Activated CD4-positive, alpha-beta T cell treated with anti-CD3 and anti-CD28 coated beads, Interleukin-2, amount 50 U/mL, for 24 hours (primary cell): Measurements from ENCODE around the gene IGFLR1.
"Not testable (repeated sequence)": the region's sequence is repeated elsewhere in the genome, so short reads cannot be mapped to it uniquely, and the experiment has no call there.

Experiments
- DNase-seq, 2 donors: peaks; one replicate each; pipeline ENCODE4 v3.0.0-alpha.2; 2020; ENCODE audit warnings: low read depth in 1 of 2, low spot score in 1 of 2

Gene IGFLR1

DNA sequence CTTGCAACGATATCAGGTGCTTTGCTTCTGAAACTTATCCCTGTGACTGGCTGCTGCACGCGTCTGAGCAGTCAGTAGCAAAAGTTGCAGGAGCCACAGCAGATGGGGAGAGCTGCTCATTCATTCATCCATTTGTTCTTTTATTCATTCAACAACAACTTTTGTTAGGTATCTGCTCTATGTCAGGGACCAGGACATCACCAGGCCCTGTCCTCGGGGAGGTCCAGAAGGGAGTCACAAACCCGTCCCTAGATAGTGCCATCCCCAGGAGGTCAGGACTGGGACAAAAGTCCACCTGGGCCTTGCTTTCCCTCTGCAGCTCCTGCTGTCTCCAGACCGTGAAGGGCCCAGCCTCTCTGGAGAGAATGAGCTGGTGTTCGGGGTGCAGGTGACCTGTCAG, 35.7 kb upstream of the IGFLR1 start:
- DNase-seq, result no peak

DNA sequence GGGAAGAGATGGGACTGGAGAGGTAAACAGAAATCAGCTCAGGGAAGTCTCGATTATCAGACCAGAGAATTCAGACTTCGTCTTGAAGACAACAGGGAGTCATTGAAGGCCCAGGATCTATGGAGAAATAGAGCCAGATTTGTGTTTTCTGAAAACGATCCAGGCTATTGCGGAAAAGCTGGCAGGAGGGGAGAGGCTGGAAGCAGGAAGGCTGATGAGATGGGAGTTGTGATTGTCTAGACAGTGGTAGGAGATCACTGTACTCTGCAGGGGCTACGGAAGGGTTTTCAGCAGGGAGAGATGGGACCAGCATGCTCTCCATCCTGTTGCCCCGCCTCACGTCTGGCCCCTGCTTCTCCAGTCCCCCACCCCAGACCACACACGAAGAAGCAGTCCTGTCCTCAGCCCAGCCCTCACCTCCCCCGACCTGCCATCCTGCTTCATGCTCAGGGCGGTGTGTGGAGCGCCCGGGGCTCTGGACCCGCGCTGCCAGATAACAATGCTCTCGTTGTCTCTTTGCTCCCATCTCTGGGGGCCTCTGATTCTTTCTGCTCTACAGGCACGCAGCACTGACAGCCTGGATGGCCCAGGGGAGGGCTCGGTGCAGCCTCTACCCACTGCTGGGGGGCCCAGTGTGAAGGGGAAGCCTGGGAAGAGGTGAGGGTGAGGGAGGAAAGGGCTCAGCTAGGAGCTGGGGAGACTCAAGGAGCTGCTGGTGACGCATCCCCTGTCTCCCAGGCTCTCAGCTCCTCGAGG, 35.0 kb upstream of the IGFLR1 start:
- no peak for DNase-seq

DNA sequence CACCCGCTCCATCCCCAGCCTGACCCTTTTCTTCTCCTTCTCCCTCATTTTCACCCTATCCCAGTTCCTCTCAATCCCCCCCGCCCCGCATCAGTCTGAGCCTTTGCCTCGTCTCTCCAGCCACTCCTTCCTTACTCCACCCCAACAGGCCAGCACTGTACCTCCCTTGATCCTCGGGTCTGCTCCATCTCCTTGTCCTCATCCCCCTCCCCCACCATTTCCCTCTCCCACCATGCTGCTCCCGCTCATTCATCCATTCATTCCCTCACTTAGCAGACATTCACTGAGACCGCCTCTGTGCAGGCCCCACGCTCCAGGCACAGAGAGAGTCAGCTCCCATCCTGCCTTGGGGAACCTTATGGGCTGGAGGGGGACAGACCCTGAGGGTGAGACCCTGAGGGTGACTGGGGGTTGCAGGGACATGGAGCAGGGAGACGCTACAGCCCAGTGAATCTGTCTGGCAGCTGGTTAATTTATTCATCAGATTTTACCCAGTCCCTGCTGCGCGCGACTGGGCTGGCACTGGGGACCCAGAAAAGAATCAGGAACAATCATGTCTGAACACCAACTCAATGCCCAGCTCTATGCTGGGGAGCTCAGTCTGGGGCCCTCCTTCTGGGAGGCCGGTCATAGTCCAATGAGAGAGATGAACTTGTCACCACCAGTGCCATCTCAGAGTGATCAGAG, 34.0 kb upstream of the IGFLR1 start:
- DNase-seq, result no peak

DNA sequence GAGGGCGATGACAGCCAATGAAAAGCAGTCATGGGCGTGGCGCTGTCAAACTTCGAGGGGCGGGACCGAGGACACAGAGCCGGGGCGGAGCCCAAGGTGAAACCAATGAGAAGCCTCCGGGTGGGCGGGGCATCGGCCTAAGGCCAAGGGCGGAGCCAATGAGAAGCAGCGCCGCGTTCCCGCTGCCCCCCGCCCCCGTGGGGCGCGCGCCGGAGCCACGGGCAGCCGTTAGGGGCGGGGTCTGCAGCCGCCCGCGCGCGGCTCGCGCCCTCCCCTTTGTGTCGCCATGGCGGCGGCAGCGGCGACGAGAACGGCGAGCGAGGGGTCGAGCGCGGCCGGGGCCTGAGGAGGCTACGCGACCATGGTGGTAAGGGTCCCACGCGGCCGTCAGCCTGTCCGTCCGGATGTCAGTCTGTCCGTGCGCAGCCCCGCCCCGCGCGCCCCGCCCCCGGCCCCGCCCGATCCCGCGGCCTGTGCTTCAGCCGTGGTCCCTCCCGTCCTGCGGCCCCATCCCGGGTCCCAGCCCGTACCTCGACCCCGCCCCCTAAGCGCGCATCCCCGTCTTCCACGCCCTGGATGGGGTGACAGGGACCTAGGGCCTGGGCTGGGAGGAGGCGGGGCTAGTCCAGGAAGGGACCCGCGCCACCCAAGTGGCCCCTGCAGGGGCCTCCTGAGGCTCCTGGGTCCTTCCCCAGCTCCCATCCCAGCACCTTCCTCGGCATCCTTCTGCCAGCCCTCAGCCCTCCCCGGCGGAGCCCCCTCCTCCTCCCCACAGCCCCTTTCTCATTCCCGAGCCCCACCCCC, 33.2 kb upstream of the IGFLR1 start, which contains the start of gene ARHGAP33:
Gene ARHGAP33 (plus strand): TSS at position 267 of the 804 bp plus-strand sequence. CDS start 95 bp downstream, at position 362.
- DNase-seq, result peak; percentile 95 to 99

DNA sequence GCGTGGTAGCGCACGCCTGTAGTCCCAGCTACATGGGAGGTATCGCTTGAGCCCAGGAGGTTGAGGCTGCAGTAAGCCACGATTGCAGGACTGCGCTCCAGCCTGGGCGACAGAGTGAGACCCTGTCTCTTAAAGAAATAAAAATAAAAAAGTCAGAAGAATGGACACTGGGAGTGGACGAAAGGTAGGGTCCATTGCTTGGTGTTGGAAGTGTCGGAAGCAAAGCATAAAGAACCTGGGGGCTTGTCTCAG, 32.7 kb upstream of the IGFLR1 start:
- no peak for DNase-seq

DNA sequence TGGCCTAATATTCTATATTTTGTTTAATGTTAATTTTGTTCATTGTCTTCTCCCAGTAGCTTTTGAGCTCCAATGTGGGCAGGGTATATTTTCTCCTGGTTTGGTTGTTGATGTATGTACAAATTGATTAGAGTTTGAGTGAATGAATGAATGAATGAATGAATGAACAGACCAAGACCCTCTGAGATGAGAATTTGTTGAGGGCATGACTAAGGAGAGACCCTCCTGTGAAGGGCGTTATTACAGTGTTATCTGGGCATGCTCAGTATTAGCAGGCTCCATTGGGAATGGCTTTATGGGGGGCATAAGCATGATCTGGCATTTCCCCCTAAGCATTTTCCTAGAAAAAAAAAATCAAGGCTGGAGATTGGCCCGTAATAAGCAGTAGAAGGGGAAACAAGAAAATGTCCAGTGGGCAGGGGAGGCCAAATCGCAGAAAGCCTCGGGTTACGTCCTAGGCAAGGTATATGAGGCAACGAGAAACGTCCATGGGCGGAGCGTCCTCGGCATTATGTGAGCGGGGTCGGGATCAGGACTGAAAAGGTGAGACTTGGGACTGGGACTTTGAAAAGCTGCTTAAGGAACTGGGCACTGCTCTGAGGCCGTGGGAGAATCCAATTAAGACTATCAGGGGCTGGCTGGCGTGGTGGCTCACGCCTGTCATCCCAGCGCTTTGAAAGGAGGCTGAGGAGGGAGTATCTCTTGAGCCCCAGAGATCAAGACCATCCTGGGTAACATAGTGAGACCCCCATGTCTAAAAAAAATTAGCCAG, 32.2 kb upstream of the IGFLR1 start:
- DNase-seq, result no peak

DNA sequence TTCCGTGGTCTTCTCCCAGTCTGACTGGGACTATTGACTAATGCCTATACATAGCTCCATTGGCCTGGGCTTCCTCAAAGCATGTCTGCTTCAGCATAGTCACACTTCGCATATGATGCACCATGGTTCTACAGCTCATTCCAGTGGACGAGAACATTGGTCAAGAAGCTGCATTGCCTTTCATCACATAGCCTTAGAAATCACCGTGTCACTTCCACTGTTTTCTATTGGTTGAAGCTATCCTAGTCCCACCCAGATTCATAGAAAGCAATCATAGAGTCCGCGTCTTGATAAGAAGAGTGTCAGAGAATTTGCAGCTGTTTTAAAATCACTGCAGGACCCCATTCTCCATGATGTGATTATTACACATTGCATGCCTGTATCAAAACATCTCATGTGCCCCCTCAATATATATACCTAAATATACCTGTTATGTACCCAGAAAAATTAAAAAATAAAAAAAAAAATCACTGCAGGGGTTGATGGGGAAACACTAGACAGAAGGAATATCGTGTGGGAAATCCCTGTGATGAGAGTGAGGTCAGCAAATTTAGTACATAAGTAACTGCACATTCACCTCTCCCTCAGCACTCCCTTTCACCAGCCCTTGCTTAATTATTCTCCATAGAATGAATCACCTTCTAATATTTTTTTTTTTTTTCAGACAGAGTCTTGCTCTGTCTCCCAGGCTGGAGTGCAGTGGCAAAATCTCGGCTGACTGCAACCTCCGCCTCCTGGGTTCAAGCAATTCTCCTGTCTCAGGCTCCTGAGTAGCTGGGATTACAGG, 31.0 kb upstream of the IGFLR1 start:
- no peak for DNase-seq

DNA sequence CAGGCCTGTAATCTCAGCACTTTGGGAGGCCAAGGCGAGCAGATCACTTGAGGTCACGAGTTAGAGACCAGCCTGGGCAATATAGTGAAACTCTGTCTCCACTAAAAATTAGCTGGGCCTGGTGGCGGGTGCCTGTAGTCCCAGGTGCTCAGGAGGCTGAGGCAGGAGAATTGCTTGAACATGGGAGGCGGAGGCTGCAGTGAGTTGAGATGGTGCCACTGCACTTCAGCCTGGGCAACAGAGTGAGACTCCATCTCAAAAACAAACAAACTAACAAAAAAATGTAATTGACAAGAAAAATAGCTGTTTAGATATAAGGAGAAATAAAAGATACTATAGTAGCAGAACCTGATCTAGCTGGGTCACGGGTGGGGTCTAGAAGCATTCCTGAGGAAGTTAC, 30.1 kb upstream of the IGFLR1 start:
- DNase-seq, result not testable (repeated sequence)

DNA sequence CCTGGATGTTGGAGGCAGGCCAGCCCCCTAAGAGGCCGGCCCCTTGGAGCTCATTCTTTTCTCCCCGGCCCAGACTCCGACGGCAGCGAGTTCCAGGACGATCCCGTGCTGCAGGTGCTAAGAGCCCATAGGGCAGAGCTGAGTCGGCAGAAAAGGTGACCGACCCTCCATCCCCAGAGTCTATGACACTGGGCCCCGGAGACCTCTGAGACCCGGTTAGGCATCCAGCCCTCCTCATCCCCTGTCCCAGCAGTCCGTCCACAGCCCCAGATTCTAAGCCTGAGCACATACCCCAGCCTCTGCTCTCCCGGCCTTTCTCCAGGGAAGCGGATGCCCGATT, 25.8 kb upstream of the IGFLR1 start:
- DNase-seq, result no peak

DNA sequence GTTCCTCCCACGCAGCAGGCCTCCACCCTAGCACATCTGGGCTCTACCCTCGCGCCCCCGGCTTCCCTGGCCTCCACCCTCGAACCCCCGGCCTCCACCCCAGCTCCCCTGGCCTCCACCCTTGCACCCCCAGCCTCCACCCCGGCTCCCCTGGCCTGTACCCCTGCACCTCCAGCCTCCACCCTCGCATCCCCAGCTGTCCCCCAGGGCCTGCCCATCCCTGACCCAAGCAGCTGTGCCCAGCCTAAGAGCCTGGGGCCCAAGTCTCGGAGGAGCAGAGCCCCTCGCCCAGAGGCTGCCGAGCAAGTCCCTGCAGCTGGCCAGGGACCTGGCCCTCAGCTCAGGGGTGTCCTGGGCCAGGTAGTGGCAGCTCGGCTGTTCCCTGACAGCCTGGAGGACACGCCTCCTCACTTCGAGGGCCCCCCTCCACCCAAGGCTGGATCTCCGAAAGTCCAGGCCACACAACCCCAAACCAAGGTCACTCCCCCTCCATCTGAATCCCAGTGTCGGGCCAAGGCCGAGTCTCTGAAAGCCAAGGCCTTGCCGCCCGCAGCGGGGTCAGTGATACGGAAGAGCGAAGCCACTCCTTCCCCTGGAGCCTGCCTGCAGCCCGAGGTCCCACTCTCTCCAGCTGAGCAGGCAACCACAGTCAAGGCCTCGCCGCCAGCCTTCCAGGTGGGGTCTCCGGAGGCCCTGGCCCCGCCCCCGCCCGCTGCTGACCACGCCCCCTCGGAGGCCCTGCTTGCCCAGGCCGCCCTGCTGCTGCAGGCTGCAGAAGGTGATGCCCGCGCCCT, 25.2 kb upstream of the IGFLR1 start:
- no peak for DNase-seq

DNA sequence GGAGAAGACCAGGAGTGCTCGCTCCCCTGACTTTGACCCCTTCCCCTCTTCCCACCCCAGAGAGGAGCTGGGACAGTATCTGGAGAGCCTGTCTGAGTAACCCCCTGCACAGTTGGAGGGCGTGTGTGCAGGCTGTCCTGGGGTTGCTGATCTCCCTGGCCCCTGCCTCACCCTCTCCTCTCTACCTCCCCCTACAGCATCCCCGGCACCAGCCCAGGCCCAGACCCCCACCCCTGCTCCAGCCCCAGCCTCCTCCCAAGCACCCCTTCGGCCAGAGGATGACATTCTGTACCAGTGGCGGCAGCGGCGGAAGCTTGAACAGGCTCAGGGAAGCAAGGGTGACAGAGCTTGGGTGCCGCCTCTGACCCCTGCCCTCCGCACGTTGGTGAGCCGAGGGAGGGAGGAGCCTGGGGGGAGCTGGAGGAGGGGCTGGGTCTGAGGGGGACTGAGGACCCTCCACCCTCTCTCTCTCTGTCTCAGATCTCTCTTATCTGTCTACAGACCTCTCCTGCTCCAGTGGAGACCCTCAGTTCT, 24.4 kb upstream of the IGFLR1 start:
- no peak for DNase-seq

DNA sequence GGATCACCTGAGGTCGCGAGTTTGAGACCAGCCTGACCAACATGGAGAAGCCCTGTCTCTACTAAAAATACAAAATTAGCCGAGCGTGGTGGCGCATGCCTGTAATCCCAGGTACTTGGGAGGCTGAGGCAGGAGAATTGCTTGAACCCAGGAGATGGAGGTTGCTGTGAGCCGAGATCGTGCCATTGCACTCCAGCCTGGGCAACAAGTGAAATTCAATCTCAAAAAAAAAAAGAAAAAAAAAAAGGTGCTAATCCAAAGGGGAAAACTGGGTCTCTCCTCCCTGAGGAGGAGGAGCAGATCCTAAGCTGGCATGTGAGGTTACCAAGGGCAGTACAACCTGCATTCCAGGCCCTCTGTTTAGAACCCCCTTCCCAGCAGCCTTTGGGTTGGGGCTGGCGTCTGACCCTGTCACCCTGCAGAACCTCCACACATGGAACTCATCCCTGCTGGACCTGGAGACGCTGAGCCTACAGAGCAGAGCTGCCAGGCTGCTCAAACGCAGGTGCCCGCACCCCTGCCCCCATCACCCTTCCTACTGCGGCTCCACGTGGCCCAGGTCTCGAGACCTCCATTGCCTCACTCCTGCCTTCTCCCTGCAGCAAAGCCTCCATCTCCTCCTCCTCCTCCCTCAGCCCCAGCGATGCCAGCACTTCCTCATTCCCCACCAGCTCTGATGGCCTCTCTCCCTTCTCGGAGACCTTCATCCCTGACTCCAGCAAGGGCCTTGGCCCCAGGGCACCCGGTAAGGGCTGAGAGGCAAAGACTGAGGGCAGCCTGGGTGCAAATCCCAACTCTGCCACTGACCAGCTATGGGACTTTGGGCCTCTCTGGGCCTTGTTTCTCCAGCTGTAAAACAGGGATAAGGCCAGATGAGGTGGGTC, 22.4 kb upstream of the IGFLR1 start:
- no peak for DNase-seq

DNA sequence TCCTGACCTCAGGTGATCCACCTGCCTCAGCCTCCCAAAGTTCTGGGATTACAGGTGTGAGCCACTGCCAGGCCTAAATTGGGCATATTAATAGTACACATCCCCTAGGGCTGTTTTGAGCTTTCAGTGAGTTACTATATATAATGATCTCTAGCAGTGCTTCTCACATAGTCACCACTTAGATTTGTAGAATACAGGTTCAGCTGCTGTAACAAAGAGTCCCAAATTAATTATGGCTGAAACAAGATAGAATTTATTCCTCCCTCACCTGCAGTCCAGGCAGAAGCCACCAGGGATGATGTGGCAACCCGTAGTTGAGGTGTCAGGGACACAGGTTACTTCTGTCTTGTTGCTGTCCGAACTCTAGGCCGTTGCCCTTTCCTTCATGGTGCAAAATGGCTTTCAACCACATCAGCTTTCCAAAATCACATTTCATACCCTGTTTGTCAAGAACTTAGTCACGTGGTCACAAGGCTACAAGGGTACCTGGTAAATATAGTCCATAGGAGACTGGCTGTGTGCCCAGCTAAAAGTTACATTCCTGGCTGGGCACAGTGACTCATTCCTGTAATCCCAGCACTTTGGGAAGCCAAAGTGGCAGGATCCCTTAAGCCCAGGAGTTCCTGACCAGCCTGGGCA, 18.6 kb upstream of the IGFLR1 start:
- DNase-seq, result no peak

DNA sequence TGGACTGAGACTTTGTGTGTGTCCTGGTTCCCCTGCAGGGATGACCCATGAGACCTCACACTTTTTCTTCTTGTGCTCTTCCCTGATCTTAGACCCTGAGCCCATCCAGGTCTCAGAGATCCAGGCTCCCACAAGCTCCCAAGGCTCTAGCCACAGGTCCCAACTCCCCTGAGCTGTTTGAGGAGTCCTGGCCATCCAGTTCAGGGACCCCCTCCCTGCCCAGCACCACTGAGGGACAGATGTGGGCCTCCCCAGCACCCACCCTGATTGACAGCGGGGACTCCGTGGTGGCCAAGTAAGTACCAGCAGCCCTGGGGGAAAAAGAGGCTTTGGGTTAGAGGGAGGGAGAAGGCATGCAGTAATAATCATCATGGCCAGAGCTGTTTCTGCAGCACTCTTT, 17.4 kb upstream of the IGFLR1 start:
- DNase-seq, result no peak

DNA sequence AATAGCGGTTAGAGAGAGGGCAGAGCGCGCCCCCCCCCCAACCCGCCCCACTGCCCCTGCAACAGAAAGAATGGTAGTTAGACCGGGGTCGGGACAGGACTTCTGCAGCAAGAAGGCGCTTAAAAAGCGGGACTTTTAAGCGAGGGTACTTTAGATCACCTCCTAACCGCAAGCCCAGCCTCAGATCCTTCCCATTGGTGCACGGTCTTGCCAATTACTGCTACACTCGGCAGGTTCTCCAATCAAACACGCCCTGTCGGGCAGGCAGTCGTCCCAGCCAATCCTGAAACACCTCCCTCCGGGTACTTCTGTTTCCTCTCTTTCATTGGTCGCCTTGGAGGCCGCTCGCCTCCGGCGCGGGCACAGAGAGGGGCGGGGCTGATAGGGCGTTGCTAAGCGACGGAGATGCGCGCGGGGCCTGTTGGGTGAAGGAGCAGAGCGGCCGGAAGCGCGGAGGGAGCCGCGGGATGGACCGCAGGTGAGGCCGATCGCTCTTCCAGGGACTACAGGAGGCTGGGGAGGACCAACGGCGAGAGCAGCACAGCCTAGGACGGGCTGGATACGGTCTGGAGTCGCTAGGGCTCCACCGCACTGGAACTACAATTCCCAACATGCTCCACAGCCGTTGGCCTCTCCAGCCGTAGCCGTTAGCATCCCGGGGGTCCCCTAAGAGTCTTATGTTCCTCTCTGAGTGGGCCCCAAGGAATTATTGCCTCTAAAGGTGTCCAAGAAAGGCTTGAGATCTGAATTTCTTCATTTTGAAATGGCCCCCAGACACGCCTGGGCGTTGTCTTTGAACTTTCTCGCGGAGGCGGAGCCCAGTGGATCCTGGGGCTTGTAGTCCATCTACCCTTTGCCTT, 15.7 kb upstream of the IGFLR1 start, which contains the start of gene PROSER3:
Gene PROSER3 (plus strand): TSS at position 428 of the 860 bp plus-strand sequence. CDS start 40 bp downstream, at position 468.
- peak; percentile 94 to 98 for DNase-seq

DNA sequence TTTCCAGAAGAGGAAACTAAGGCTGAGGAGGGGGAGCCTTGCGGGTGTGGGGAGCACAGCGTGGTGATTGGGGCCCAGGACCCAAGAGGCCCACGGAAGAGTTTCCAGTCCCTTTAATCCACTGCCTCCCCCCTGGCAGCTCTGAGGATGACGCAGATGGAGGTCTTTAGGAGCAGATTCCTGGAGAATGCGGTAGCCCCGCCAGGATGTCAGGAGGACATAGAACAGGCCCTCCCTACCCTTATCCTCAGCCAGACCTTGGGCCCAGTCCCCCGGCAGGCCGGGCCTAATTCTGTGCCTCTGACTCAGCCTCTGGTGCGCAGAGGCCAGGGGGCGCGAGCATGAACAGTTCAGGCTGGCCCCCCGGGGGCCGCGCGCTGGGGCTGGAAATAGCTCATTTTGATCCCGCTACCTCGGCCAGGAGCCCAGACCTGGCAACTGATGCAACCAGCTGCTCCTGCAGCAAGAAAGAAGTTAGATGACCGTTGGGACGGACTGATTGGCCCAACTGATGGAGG, 15.0 kb upstream of the IGFLR1 start:
- no peak for DNase-seq
